Measurements from ENCODE around the gene SLC6A5. TPM values are rescaled to one million over a fixed set of nuclear protein-coding genes. Genes with fewer than 3 reads are reported as not detected.

The SLC6A5 gene
- total RNA-seq, 4 donors from 2014 or later = not detected

DNA sequence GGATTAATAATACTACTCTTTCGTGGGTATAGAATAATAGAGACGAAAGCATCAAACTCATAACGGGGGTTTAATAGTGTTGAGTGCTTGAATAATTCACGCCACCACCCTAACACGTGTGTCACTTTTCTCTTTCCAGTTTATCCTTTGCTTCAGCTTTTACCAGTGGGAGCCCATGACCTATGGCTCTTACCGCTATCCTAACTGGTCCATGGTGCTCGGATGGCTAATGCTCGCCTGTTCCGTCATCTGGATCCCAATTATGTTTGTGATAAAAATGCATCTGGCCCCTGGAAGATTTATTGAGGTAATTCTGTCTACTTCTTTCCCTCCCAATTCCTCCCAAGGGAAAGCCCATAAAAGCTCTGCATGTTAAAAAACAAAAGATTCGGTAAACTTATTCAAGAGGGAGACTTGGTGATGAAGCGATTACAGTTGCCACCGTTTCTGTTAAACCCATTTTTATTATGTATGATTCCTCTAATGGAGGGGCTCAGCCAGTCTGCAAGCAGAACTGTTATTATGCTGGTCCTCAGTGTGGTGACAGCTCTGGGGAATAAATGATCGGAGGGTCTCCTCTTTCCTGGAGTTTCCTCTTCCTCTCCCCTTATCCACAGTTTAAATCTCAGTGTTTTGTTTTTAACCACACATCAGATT lies 52.9 kb downstream of the SLC6A5 start:
- no peaks in the 10 kb centered on the region for H3K4me1 ChIP-seq
- no peaks in the 10 kb centered on the region for H3K9me3 ChIP-seq
- intact Hi-C loops (cut with DNase I) = no loop called here
- no peaks in the 10 kb centered on the region for H3K36me3 ChIP-seq
- TF ChIP-seq, protein P1, sequence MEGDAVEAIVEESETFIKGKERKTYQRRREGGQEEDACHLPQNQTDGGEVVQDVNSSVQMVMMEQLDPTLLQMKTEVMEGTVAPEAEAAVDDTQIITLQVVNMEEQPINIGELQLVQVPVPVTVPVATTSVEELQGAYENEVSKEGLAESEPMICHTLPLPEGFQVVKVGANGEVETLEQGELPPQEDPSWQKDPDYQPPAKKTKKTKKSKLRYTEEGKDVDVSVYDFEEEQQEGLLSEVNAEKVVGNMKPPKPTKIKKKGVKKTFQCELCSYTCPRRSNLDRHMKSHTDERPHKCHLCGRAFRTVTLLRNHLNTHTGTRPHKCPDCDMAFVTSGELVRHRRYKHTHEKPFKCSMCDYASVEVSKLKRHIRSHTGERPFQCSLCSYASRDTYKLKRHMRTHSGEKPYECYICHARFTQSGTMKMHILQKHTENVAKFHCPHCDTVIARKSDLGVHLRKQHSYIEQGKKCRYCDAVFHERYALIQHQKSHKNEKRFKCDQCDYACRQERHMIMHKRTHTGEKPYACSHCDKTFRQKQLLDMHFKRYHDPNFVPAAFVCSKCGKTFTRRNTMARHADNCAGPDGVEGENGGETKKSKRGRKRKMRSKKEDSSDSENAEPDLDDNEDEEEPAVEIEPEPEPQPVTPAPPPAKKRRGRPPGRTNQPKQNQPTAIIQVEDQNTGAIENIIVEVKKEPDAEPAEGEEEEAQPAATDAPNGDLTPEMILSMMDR (IDR thresholded peaks at IDR 0.05) = no peak
- TF ChIP-seq EP300 (IDR thresholded peaks at IDR 0.05) = no peak
- TF ChIP-seq POLR2AphosphoS5 (IDR thresholded peaks at IDR 0.05) = no peak
- TF ChIP-seq POLR2A (IDR thresholded peaks at IDR 0.05; ENCODE audit: low read depth) = no peak
- H3K4me3 ChIP-seq = no peak overlapping the region
- no peak for DNase-seq (ENCODE audit: extremely low spot score)
- peaks cover 0 to 16% (median 1%) of the 10 kb centered on the region in 4 donors for H3K27me3 ChIP-seq
- 85% methylated on average over 13 of the region's 13 CpGs for WGBS
- H3K27ac ChIP-seq (replicated peaks in 1 of 4) = no peak overlapping the region

DNA sequence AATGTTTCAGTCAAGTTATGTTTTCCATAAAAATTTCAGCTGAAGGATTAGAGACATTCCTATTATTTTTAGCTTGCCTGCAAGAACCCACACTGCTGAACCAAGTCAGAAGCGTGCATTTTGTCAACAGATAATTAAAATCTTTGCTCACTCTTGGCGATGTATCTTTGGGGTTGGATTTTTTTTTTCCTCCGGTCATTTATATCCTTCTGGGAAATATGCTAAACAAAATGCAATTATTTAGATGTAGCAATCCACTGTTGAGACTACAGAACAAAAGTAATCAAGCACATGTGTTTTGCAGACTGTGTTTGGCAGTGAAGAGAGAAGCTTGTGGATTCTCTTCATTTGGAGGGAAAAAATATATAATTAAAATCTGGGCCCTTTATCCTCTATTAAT lies 54.6 kb downstream of the SLC6A5 start:
- no peaks in the 10 kb centered on the region for H3K36me3 ChIP-seq
- intact Hi-C loops (cut with DNase I) = no loop called here
- DNase-seq (ENCODE audit: extremely low spot score) = no peak
- no peak overlapping the region for H3K4me3 ChIP-seq
- no peaks in the 10 kb centered on the region for H3K9me3 ChIP-seq
- peaks cover 0 to 16% (median 0%) of the 10 kb centered on the region in 4 donors for H3K27me3 ChIP-seq
- WGBS = 65% methylated on average over 3 of the region's 3 CpGs
- no peaks in the 10 kb centered on the region for H3K4me1 ChIP-seq
- TF ChIP-seq POLR2A (IDR thresholded peaks at IDR 0.05; ENCODE audit: low read depth) (no peak), EP300 (IDR thresholded peaks at IDR 0.05) (no peak), POLR2AphosphoS5 (IDR thresholded peaks at IDR 0.05) (no peak)
- TF ChIP-seq, protein P1 (IDR thresholded peaks at IDR 0.05) = no peak
- no peak overlapping the region for H3K27ac ChIP-seq (replicated peaks in 1 of 4)

DNA sequence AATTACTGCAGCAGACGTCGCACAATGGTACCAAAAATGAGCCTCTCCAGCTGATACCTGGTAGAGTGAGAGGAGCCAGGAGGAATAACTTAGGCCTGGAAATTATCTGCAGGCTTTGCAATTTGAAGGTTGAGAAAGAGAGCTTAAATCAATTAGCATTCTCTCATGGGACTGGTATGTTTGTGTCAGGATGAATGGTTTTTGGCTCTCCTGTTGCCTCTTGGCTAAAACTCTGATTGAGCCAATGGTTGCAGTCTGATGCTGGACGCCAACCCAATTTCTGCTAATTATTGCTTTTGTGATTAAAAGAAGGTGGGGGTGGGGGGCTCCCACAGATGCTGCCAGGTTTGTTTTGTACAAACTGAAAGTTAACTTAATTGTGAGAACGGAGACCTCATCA lies 57.5 kb downstream of the SLC6A5 start:
- DNase-seq (ENCODE audit: extremely low spot score) = no peak
- Histone ChIP-seq H3K9me3 (no peaks in the 10 kb centered on the region), H3K4me3 (no peak overlapping the region), H3K27ac (replicated peaks in 1 of 4) (no peak overlapping the region), H3K4me1 (no peaks in the 10 kb centered on the region), H3K36me3 (no peaks in the 10 kb centered on the region), H3K27me3 (peaks cover 0 to 16% (median 0%) of the 10 kb centered on the region in 4 donors)
- TF ChIP-seq POLR2AphosphoS5 (IDR thresholded peaks at IDR 0.05) (no peak), EP300 (IDR thresholded peaks at IDR 0.05) (no peak), POLR2A (IDR thresholded peaks at IDR 0.05; ENCODE audit: low read depth) (no peak)
- TF ChIP-seq, protein P1 (IDR thresholded peaks at IDR 0.05) = no peak
- intact Hi-C loops (cut with DNase I) = no loop called here
- 88% methylated on average over 4 of the region's 4 CpGs for WGBS

DNA sequence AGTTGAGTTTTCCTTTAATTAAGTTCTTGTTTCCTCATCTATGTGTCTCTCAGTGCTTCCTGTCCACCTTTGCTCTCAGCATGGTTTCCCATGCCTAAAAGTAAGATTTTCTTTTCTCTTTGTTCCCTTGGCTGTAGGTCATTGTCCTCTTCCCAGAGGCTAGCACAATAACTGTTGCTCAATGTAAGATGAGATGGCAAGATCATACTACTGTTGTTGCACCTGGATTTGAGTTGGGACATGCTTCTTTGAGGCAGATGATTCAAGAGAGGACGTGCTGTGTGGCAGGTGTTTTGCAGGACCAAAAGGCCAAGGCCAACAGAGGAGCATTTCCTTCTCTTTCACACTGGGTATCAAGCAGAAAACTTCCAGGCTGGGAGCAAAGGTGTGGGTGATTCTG lies 58.7 kb downstream of the SLC6A5 start:
- WGBS = 69% methylated on average over 1 of the region's 1 CpG
- Histone ChIP-seq H3K27ac (replicated peaks in 1 of 4) (no peak overlapping the region), H3K27me3 (peaks cover 0 to 6% (median 0%) of the 10 kb centered on the region in 4 donors), H3K4me1 (no peaks in the 10 kb centered on the region), H3K4me3 (no peak overlapping the region), H3K36me3 (no peaks in the 10 kb centered on the region), H3K9me3 (no peaks in the 10 kb centered on the region)
- DNase-seq (ENCODE audit: extremely low spot score) = no peak
- intact Hi-C loops (cut with DNase I) = no loop called here
- TF ChIP-seq POLR2A (IDR thresholded peaks at IDR 0.05; ENCODE audit: low read depth) = no peak

DNA sequence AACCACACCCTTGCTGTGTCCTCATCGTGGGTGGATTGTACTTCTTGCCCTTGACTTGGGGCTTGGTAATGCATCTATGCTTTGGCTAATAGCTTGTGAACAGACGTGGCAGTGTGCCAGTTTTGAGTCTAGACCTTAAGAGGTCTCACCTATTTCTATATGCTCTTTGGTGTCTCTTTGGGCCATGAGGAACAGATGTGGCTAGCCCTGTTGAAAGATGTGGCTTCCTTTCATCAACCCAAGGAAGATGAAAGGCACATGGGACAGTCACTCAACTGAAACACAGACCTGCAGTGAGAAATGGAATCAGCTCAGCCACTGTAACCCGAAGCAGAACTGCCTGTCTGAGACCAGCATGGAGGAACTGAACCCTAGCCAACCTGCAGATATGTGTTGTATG lies 62.0 kb downstream of the SLC6A5 start:
- Histone ChIP-seq H3K4me1 (no peaks in the 10 kb centered on the region), H3K36me3 (no peaks in the 10 kb centered on the region), H3K27me3 (peaks cover 0 to 14% (median 0%) of the 10 kb centered on the region in 4 donors), H3K27ac (replicated peaks in 1 of 4) (no peak overlapping the region), H3K4me3 (no peak overlapping the region), H3K9me3 (no peaks in the 10 kb centered on the region)
- intact Hi-C loops (cut with DNase I) = no loop called here
- no peak for DNase-seq (ENCODE audit: extremely low spot score)
- 75% methylated on average over 3 of the region's 3 CpGs for WGBS
- TF ChIP-seq POLR2AphosphoS5 (IDR thresholded peaks at IDR 0.05) (no peak), POLR2A (IDR thresholded peaks at IDR 0.05; ENCODE audit: low read depth) (no peak), EP300 (IDR thresholded peaks at IDR 0.05) (no peak)
- TF ChIP-seq, protein P1 (IDR thresholded peaks at IDR 0.05) = no peak
